ENCODE results near the gene APOL4. TPM values are rescaled to one million over a fixed set of nuclear protein-coding genes. Genes with fewer than 3 reads are reported as not detected.
A peak's percentile ranks its signal among the peaks of the same experiment; 100 is the strongest.

APOL4 gene
- total RNA-seq, 4 donors from 2014 or later: 1.2 to 57.6 (median 11.2) TPM

GRCh38 chr22:36194971-36195370, 6.6 kb downstream of the APOL4 start:
- Histone ChIP-seq H3K36me3 (no peaks in the 10 kb centered on the region), H3K27me3 (no peaks in the 10 kb centered on the region), H3K27ac (no peak overlapping the region), H3K9me3 (no peaks in the 10 kb centered on the region), H3K4me1 (peaks cover 0 to 35% (median 12%) of the 10 kb centered on the region in 4 donors), H3K4me3 (no peak overlapping the region)
- peak in 1 of 2 donors; percentile 42 for DNase-seq (ENCODE audit: low spot score in 2 of 2)
- 50% methylated on average over 5 of the region's 5 CpGs for WGBS, 2 donors
- TF ChIP-seq CTCF (IDR thresholded peaks at IDR 0.05) (peak; percentile 54 to 76 (median 73)), EP300 (IDR thresholded peaks at IDR 0.05) (peak in 1 of 2 donors; percentile 13), POLR2A (IDR thresholded peaks at IDR 0.05) (no peak)

DNA sequence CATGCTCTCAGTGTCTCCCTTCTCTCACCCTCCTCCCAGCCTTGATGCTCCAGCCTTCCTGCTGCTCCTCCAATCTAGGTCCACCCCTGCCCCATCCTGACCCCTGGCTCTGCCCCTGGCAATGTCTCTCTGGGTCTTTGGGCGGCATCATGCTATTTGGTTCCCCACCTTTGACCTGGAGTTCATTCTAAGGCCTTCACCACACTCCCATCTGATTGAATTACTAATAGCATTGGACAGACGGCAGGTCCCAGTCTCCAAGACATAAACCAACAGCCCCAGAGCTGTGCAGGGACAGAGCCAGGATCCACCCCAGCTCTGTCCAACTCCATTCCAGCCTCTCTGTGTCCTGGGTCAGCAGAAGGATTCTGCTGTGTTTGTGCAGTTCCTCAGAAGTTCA, 7.2 kb downstream of the APOL4 start:
- 61 to 70% methylated on average over 2 of the region's 2 CpGs for WGBS, 2 donors
- no peaks in the 10 kb centered on the region for H3K27me3 ChIP-seq

GRCh38 chr22:36193577-36193976, 8.0 kb downstream of the APOL4 start:
- 74 to 89% methylated on average over 3 of the region's 3 CpGs for WGBS, 2 donors

More for the DNA sequence above, 7.2 kb downstream of the APOL4 start:
- DNase-seq (ENCODE audit: low spot score in 2 of 2): no peak
- peaks cover 0 to 35% (median 12%) of the 10 kb centered on the region in 4 donors for H3K4me1 ChIP-seq
- TF ChIP-seq CTCF (IDR thresholded peaks at IDR 0.05) (no peak), EP300 (IDR thresholded peaks at IDR 0.05) (no peak), POLR2A (IDR thresholded peaks at IDR 0.05) (no peak)
- H3K36me3 ChIP-seq: no peaks in the 10 kb centered on the region
- no peaks in the 10 kb centered on the region for H3K9me3 ChIP-seq
- H3K4me3 ChIP-seq: no peak overlapping the region
- H3K27ac ChIP-seq: no peak overlapping the region

DNA sequence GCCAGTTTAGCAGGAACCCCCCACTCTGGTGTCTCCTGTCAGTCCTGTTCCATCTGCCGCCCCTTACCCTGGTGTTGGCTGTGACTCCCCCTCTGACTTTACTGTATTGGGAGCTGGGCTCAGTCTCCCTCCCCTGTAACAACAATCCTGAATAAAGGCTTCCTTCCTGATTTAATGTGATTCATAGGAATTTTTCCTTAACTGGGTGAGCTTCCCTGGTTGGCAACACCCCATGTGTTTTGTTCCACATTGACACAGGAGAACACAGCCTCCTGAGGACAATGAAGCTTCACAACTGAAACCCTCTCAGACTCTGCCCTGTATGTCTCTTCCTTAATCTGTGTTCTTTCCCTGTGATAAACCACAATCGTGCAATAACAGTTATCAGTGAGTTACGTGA, 8.4 kb downstream of the APOL4 start:
- DNase-seq (ENCODE audit: low spot score in 2 of 2): no peak
- Histone ChIP-seq H3K4me3 (no peak overlapping the region), H3K36me3 (no peaks in the 10 kb centered on the region), H3K27me3 (no peaks in the 10 kb centered on the region), H3K27ac (no peak overlapping the region), H3K4me1 (peaks cover 0 to 24% (median 12%) of the 10 kb centered on the region in 4 donors), H3K9me3 (no peaks in the 10 kb centered on the region)
- WGBS, 2 donors: 82 to 86% methylated on average over 3 of the region's 3 CpGs
- TF ChIP-seq POLR2A (IDR thresholded peaks at IDR 0.05) (no peak), EP300 (IDR thresholded peaks at IDR 0.05) (no peak), CTCF (IDR thresholded peaks at IDR 0.05) (no peak)

More at GRCh38 chr22:36193577-36193976, 8.0 kb downstream of the APOL4 start:
- no peak overlapping the region for H3K27ac ChIP-seq
- H3K36me3 ChIP-seq: no peaks in the 10 kb centered on the region
- no peaks in the 10 kb centered on the region for H3K27me3 ChIP-seq
- no peak for TF ChIP-seq POLR2A (IDR thresholded peaks at IDR 0.05)
- no peak for TF ChIP-seq CTCF (IDR thresholded peaks at IDR 0.05)
- TF ChIP-seq EP300 (IDR thresholded peaks at IDR 0.05): no peak
- H3K9me3 ChIP-seq: no peaks in the 10 kb centered on the region
- peaks cover 0 to 28% (median 12%) of the 10 kb centered on the region in 4 donors for H3K4me1 ChIP-seq
- no peak for DNase-seq (ENCODE audit: low spot score in 2 of 2)
- H3K4me3 ChIP-seq: no peak overlapping the region

- TF ChIP-seq CTCF (IDR thresholded peaks at IDR 0.05): no peak
- TF ChIP-seq EP300 (IDR thresholded peaks at IDR 0.05): no peak
- no peak for TF ChIP-seq POLR2A (IDR thresholded peaks at IDR 0.05)
- no peak overlapping the region for H3K27ac ChIP-seq
- WGBS, 2 donors: 32 to 52% methylated on average over 4 of the region's 4 CpGs
These were observed 9.1 kb downstream of the APOL4 start for GRCh38 chr22:36192542-36192941.

More at GRCh38 chr22:36192542-36192941, 9.1 kb downstream of the APOL4 start:
- Histone ChIP-seq H3K4me1 (peaks cover 0 to 17% (median 9%) of the 10 kb centered on the region in 4 donors), H3K36me3 (no peaks in the 10 kb centered on the region), H3K27me3 (no peaks in the 10 kb centered on the region), H3K9me3 (no peaks in the 10 kb centered on the region), H3K4me3 (no peak overlapping the region)
- no peak for DNase-seq (ENCODE audit: low spot score in 2 of 2)
